H1 (cell line): ENCODE measurements around the gene GSG1L. TPM values are rescaled to one million over a fixed set of nuclear protein-coding genes. Genes with fewer than 3 reads are reported as not detected.

Experiments
- CTCF ChIA-PET: fragments of 300-600 bp; sonication (Branson Sonifier 250); formaldehyde crosslinking; loops from one replicate; lab custom pipeline; 2021; ENCODE audit not compliant: partially characterized antibody; lab: Charles Lee
- POLR2A ChIA-PET: fragments of 300-600 bp; sonication (Branson Sonifier 250); formaldehyde crosslinking; loops from one replicate; lab custom pipeline; 2021; ENCODE audit warnings: inconsistent platforms; ENCODE audit not compliant: partially characterized antibody; lab: Charles Lee
- DNase-seq, 2 experiments: peaks; one replicate each; pipeline versions ENCODE4 v3.0.0 to v3.0.0-alpha.2; 2010 to 2022; ENCODE audit warnings: low spot score in 2 of 2, low read depth in 1 of 2, mixed read lengths in 1 of 2
- FAIRE-seq: peaks from 2 replicates; lab custom pipeline; 2011; peaks lifted over from hg19 to GRCh38; lab: Jason Lieb, UNC
- H2AFZ ChIP-seq: 2 replicates; pipeline ENCODE4 v1.8.1; 2012; ENCODE audit warnings: low read length, inconsistent platforms
- H2AK5ac ChIP-seq: 2 replicates; pipeline ENCODE4 v1.6.1; 2013; ENCODE audit warnings: low read depth, low read length
- H2BK120ac ChIP-seq: replicated peaks from 2 replicates; pipeline ENCODE3; 2013; ENCODE audit warnings: low read depth, low read length, inconsistent platforms
- H2BK12ac ChIP-seq: 2 replicates; pipeline ENCODE4 v1.6.1; 2013; ENCODE audit warnings: low read depth, low read length
- H2BK15ac ChIP-seq: 2 replicates; pipeline ENCODE4 v1.6.1; 2013; ENCODE audit warnings: low read length
- H2BK20ac ChIP-seq: 2 replicates; pipeline ENCODE4 v1.6.1; 2013; ENCODE audit warnings: low read length
- H2BK5ac ChIP-seq: 2 replicates; pipeline ENCODE4 v1.6.1; 2013; ENCODE audit warnings: low read depth, low read length
- H3K14ac ChIP-seq: 2 replicates; pipeline ENCODE4 v1.6.1; 2013; ENCODE audit warnings: inconsistent platforms; ENCODE audit not compliant: insufficient read length
- H3K18ac ChIP-seq: 2 replicates; pipeline ENCODE4 v1.6.1; 2013; ENCODE audit warnings: low read length; ENCODE audit errors: extremely low read depth
- H3K23ac ChIP-seq: 2 replicates; pipeline ENCODE4 v1.6.1; 2013; ENCODE audit warnings: inconsistent platforms; ENCODE audit not compliant: insufficient read length
- H3K23me2 ChIP-seq: 2 replicates; pipeline ENCODE4 v1.6.1; 2013; ENCODE audit warnings: low read depth, low read length
- H3K27ac ChIP-seq: 2 replicates; pipeline ENCODE4 v1.6.1; 2011; ENCODE audit warnings: low read depth, low read length, inconsistent platforms
- H3K27me3 ChIP-seq, 4 experiments: replicated peaks in 1 of 4; 1 replicate in 1 of 4; 2 replicates in 3 of 4; pipeline versions ENCODE4 v1.6.1 to v1.8.1; 2011 to 2013; ENCODE audit warnings: low read length in 3 of 4, mild to moderate bottlenecking in 3 of 4, inconsistent platforms in 2 of 4, mixed read lengths in 2 of 4, moderate library complexity in 1 of 4; ENCODE audit not compliant: control insufficient read depth in 3 of 4, insufficient read depth in 3 of 4; ENCODE audit errors: extremely low read depth in 1 of 4
- H3K36me3 ChIP-seq, 4 experiments: 2 replicates each; pipeline versions ENCODE4 v1.6.1 to v1.8.1; 2011 to 2013; ENCODE audit warnings: mild to moderate bottlenecking in 4 of 4, low read length in 3 of 4, moderate library complexity in 2 of 4, control low read depth in 1 of 4, inconsistent platforms in 1 of 4; ENCODE audit not compliant: insufficient read depth in 4 of 4, control insufficient read depth in 2 of 4
- H3K4ac ChIP-seq: replicated peaks from 2 replicates; pipeline ENCODE3; 2013; ENCODE audit warnings: low read length, low read depth, mixed read lengths, inconsistent platforms; ENCODE audit not compliant: insufficient read length
- H3K4me1 ChIP-seq, 4 experiments: replicated peaks in 1 of 4; 1 replicate in 1 of 4; 2 replicates in 3 of 4; pipeline versions ENCODE4 v1.6.1 to v1.8.1; 2011 to 2013; ENCODE audit warnings: low read length in 3 of 4, inconsistent platforms in 2 of 4, mixed read lengths in 1 of 4; ENCODE audit not compliant: insufficient read depth in 4 of 4, control insufficient read depth in 3 of 4
- H3K4me2 ChIP-seq, 2 experiments: 2 replicates each; pipeline versions ENCODE4 v1.6.1 to v1.8.1; 2011 to 2013; ENCODE audit warnings: low read depth in 2 of 2, low read length in 2 of 2, control low read depth in 1 of 2, inconsistent platforms in 1 of 2, mild to moderate bottlenecking in 1 of 2; ENCODE audit not compliant: insufficient read depth in 1 of 2
- H3K4me3 ChIP-seq, 4 experiments: fragments of 200-600, 300-600 bp in 1 of 4; sonication (generic), shearing (Covaris generic), sonication (Bioruptor Twin) in 1 of 4; 2 replicates each; pipeline versions ENCODE4 v1.5.1 to v1.8.1; 2011 to 2016; ENCODE audit warnings: low read length in 4 of 4, low read depth in 3 of 4, control low read depth in 2 of 4, inconsistent platforms in 2 of 4, mild to moderate bottlenecking in 2 of 4, mixed read lengths in 1 of 4, moderate library complexity in 1 of 4; ENCODE audit not compliant: insufficient read depth in 2 of 4; ENCODE audit errors: extremely low read depth in 1 of 4
- H3K56ac ChIP-seq: replicated peaks from 2 replicates; pipeline ENCODE3; 2013; ENCODE audit warnings: low read depth, mild to moderate bottlenecking, mixed read lengths, low read length, inconsistent platforms; ENCODE audit not compliant: insufficient read length
- H3K79me1 ChIP-seq: 2 replicates; pipeline ENCODE4 v1.6.1; 2013; ENCODE audit warnings: low read depth, low read length, control low read depth
- H3K79me2 ChIP-seq, 2 experiments: 2 replicates each; pipeline versions ENCODE4 v1.6.1 to v1.8.1; 2012 to 2013; ENCODE audit warnings: low read length in 2 of 2, mild to moderate bottlenecking in 2 of 2, inconsistent platforms in 1 of 2; ENCODE audit not compliant: insufficient read depth in 2 of 2, control insufficient read depth in 1 of 2
- H3K9ac ChIP-seq, 4 experiments: replicated peaks in 1 of 4; 1 replicate in 1 of 4; 2 replicates in 3 of 4; pipeline versions ENCODE4 v1.6.1 to v1.8.1; 2011 to 2013; ENCODE audit warnings: low read depth in 3 of 4, low read length in 3 of 4, control low read depth in 2 of 4, mild to moderate bottlenecking in 2 of 4, moderate library complexity in 2 of 4, inconsistent platforms in 1 of 4; ENCODE audit errors: extremely low read depth in 1 of 4
- H3K9me3 ChIP-seq, 2 experiments: 2 replicates each; pipeline versions ENCODE4 v1.6.1 to v1.8.1; 2012 to 2013; ENCODE audit warnings: mild to moderate bottlenecking in 2 of 2, moderate library complexity in 2 of 2, control low read depth in 1 of 2, inconsistent platforms in 1 of 2, low read depth in 1 of 2, low read length in 1 of 2, mixed read lengths in 1 of 2; ENCODE audit not compliant: insufficient read depth in 2 of 2
- H4K20me1 ChIP-seq, 2 experiments: replicated peaks in 1 of 2; 2 replicates each; pipeline versions ENCODE3 to v1.8.1; 2011 to 2013; ENCODE audit warnings: inconsistent platforms in 2 of 2, low read length in 2 of 2, mild to moderate bottlenecking in 1 of 2; ENCODE audit not compliant: insufficient read depth in 2 of 2, control insufficient read depth in 1 of 2
- H4K5ac ChIP-seq: 2 replicates; pipeline ENCODE4 v1.6.1; 2013; ENCODE audit warnings: low read length, low read depth, mixed read lengths, inconsistent platforms; ENCODE audit not compliant: insufficient read length
- H4K8ac ChIP-seq: 2 replicates; pipeline ENCODE4 v1.8.0; 2013; ENCODE audit warnings: mild to moderate bottlenecking, moderate library complexity, low read length, inconsistent platforms; ENCODE audit not compliant: insufficient read depth; ENCODE audit errors: extremely low read depth
- H4K91ac ChIP-seq: replicated peaks from 2 replicates; pipeline ENCODE3; 2013; ENCODE audit warnings: low read length, mixed read lengths, inconsistent platforms; ENCODE audit not compliant: insufficient read length
- CHD2 ChIP-seq: IDR thresholded peaks from 2 replicates; pipeline ENCODE4 v1.6.1; 2012; ENCODE audit warnings: low read length, improper control_type of control experiment
- EP300 ChIP-seq, 2 experiments: IDR thresholded peaks; 1 replicate in 1 of 2; 2 replicates in 1 of 2; pipeline ENCODE4 v1.6.1; 2011 to 2012; ENCODE audit warnings: low read depth in 2 of 2, low read length in 2 of 2, mild to moderate bottlenecking in 2 of 2, borderline replicate concordance in 1 of 2, inconsistent platforms in 1 of 2, moderate library complexity in 1 of 2
- FOSL1 ChIP-seq: IDR thresholded peaks from 2 replicates; pipeline ENCODE4 v1.6.1; 2011; ENCODE audit warnings: mild to moderate bottlenecking, low read depth, low read length, moderate library complexity; ENCODE audit not compliant: insufficient read depth
- KDM4A ChIP-seq: IDR thresholded peaks from one replicate; pipeline ENCODE4 v1.7.1; 2012; ENCODE audit warnings: low read depth, mild to moderate bottlenecking, moderate library complexity, low read length, inconsistent platforms; ENCODE audit not compliant: severe bottlenecking
- SAP30 ChIP-seq: fragments of 300-600 bp; sonication (generic); IDR thresholded peaks from 2 replicates; pipeline ENCODE4 v1.7.1; 2012; ENCODE audit warnings: low read length, moderate library complexity, mild to moderate bottlenecking, inconsistent platforms; ENCODE audit not compliant: insufficient read depth, insufficient replicate concordance
- WGBS, 2 experiments: shearing (Covaris generic) in 1 of 2; methylation state at CpG; one replicate each; pipeline versions ENCODE4 v1.1.6 to v1.1.7; 2013 to 2015; ENCODE audit warnings: low lambda C conversion rate in 2 of 2, mixed read lengths in 2 of 2, inconsistent platforms in 1 of 2, low coverage in 1 of 2, missing lambda C conversion rate in 1 of 2; ENCODE audit not compliant: insufficient replicate concordance in 2 of 2, insufficient coverage in 1 of 2, insufficient read length in 1 of 2; ENCODE audit errors: extremely low coverage in 1 of 2, missing lambda C conversion rate in 1 of 2; 5-methylcytosine and 5-hydroxymethylcytosine counted together
- polyA plus RNA-seq, 7 experiments: library from polyadenylated mRNA; depleted of rRNA in 3 of 7; stranded (reverse) in 5 of 7; unstranded in 2 of 7; fragments of >200 nt in 5 of 7; fragments of 200-250 nt in 2 of 7; gene quantifications; 1 replicate in 5 of 7; 2 replicates in 1 of 7; 4 replicates in 1 of 7; pipeline versions ENCODE4 v1.2.1 to v1.2.3, GENCODE V29; 2011 to 2013; ENCODE audit warnings: missing spikeins in 2 of 7, mixed read lengths in 2 of 7
- total RNA-seq: library from RNA; stranded (reverse); fragmentation: NEBNext Ultra II Directional; extraction: Animal tissue kit (Norgen Biotek cat#: 25700); gene quantifications from 2 replicates; pipeline ENCODE4 v1.2.1, GENCODE V29; 2021

Gene GSG1L
- total and polyA plus RNA-seq, 2 of the 8 experiments (the other 6 are each of a cell fraction or from before 2014, with no cell fraction given) = 0.71 to 1.1 TPM

DNA sequence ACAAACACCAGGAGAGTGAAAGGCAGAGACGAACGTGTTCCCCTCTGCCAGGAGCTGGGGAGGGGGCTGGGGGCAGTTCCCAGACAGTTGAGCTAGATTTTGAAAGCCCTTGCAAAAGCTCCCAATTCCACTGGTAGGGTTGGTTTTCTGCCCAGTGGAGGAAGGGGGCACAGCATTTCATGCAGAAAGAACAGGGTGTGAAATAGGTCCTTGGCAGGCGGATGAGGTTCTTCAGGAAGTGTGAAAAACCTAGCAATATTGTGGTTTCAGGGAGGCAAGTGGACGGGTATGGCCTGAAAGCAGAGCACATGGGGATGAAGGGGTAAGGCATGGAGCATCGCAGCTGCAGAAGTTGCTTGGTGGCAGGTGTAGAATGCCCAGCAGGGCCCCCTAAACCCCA lies 265.3 kb downstream of the GSG1L start:
- no peaks in the 10 kb centered on the region for H3K9me3 ChIP-seq
- no peaks in the 10 kb centered on the region for H3K79me1 ChIP-seq
- WGBS, 2 experiments = 84% methylated on average over 5 of the region's 5 CpGs; no CpG with 5 or more reads in 1 of the 2 experiments
- no peaks in the 10 kb centered on the region; a peak in 1 of 7 replicates for H3K27me3 ChIP-seq
- H2BK12ac ChIP-seq = no peak overlapping the region
- FAIRE-seq = no peak
- H3K36me3 ChIP-seq = no peaks in the 10 kb centered on the region
- no peak overlapping the region for H3K4me2 ChIP-seq
- H3K79me2 ChIP-seq = no peaks in the 10 kb centered on the region
- TF ChIP-seq EP300 (IDR thresholded peaks at IDR 0.05; ENCODE audit: borderline replicate concordance in 1 of 2, low read depth in 2 of 2, low read length in 2 of 2) (no peak), FOSL1 (no peak), KDM4A (no peak), CHD2 (no peak), SAP30 (no peak)
- no peaks in the 10 kb centered on the region; a peak in 3 of 7 replicates for H3K4me1 ChIP-seq
- H3K23me2 ChIP-seq = no peaks in the 10 kb centered on the region
- no peak overlapping the region for H2BK120ac ChIP-seq
- H2BK5ac ChIP-seq = no peak overlapping the region
- no peak overlapping the region for H3K27ac ChIP-seq
- no peak for DNase-seq
- no peak overlapping the region for H2BK15ac ChIP-seq
- H4K91ac ChIP-seq = no peak overlapping the region
- H3K23ac ChIP-seq = no peak overlapping the region
- H2AFZ ChIP-seq = no peak overlapping the region
- H3K56ac ChIP-seq = no peak overlapping the region
- CTCF ChIA-PET = interaction anchor here (0.9 to 4.1 kb wide), 5 partner anchors 61 to 272 kb away, joined by 3 to 15 read pairs (median 4); no protein-coding TSS in a partner anchor
- H4K5ac ChIP-seq = no peak overlapping the region
- H2AK5ac ChIP-seq = no peak overlapping the region
- no peak overlapping the region for H3K4ac ChIP-seq
- H3K4me3 ChIP-seq = no peak overlapping the region
- no peak overlapping the region for H3K9ac ChIP-seq
- POLR2A ChIA-PET = no interaction called here
- H3K14ac ChIP-seq = no peak overlapping the region
- H3K18ac ChIP-seq = no peak overlapping the region
- no peak overlapping the region for H2BK20ac ChIP-seq
- H4K20me1 ChIP-seq = peaks cover 0 to 2% of the 10 kb centered on the region in 2 experiments
- no peak overlapping the region for H4K8ac ChIP-seq
